HG03469 (cell line): ENCODE measurements around the gene LYL1.

Experiments
- ATAC-seq: cut with Tn5 transposase; IDR thresholded peaks from one replicate; pipeline ENCODE4 v1.9.1; 2021; ENCODE audit warnings: mild to moderate bottlenecking, moderate library complexity, moderate number of reproducible peaks; ENCODE audit not compliant: unreplicated experiment

Gene LYL1

DNA sequence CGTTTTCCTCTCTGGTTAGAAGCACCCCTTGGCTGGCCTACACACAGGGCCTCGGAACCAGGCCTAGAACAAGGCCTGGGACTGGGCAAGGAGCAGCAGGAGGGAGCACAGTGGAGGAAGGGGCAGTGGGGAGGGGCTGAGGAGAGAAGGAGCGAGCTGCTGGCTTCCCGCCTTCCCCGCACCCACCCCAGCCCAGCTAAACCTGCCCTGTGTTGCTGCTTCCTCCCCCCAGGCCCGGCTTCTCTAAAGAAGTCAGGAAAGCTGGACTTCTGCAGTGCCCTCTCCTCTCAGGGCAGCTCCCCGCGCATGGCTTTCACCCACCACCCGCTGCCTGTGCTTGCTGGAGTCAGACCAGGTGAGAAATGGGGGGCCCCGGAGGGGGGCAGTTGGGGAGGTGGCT is 24.3 kb downstream of the LYL1 start:
- no peak for ATAC-seq

DNA sequence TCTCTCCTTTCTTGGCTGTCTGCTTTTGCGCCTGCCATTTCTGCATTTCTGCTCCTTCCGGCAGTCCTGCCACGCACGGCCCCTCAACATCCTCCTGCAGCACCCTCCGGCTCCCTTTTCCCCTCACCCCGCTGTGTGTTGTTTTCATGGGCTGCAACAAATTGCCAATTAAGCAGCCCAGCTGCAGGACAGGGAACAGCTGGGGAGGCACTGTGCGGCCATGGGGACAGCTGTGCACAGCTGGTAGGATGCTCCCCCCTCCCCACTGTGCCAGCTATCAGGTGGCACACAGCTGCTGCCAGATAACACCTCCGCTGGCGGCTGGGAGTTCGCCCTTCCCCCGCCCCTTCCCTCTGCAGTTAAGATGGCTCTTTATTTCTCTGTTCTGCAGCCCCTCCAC is 25.4 kb downstream of the LYL1 start:
- ATAC-seq: no peak

GRCh38 chr19:13076787-13077186 is 25.9 kb downstream of the LYL1 start:
- no peak for ATAC-seq

DNA sequence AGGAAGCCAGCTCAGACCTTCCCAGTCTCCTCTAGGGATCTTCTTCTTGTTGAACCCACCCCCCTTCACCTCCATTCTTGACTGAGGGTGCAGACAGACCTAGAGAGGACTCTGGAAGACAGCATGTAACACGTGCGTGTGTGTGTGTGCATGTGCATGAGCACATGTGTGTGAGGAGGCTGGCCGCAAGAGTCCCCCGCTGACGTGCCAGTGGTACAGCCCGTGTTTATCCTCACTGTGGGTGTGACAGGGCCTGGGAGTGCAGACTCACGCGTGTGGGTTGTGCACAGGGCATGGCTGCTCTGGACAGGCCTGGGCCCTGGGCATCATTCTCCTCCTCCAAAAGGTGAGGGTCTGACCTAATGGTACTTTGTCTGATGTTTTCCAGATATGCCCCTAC is 26.3 kb downstream of the LYL1 start:
- ATAC-seq: no peak

GRCh38 chr19:13074378-13074777 is 28.3 kb downstream of the LYL1 start:
- ATAC-seq: no peak

DNA sequence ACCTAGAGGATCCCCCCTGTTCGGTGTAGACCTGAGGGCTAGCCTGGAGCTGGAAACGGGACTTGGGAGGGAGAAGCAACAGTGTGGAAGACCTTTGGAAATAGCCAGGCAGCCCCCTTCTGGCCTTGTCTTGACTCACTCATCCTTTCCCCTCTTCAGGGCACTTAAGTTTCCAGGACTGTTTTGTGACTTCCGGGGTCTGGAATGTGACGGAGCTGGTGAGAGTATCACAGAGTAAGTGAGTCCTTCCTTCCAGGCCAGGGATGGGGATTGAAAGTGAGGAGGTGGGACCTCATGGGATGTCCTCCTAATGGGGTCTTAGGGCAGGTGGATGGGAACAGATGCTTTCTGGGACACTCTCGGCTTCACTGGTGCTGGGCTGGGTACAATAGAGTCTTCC is 29.4 kb downstream of the LYL1 start:
- no peak for ATAC-seq

DNA sequence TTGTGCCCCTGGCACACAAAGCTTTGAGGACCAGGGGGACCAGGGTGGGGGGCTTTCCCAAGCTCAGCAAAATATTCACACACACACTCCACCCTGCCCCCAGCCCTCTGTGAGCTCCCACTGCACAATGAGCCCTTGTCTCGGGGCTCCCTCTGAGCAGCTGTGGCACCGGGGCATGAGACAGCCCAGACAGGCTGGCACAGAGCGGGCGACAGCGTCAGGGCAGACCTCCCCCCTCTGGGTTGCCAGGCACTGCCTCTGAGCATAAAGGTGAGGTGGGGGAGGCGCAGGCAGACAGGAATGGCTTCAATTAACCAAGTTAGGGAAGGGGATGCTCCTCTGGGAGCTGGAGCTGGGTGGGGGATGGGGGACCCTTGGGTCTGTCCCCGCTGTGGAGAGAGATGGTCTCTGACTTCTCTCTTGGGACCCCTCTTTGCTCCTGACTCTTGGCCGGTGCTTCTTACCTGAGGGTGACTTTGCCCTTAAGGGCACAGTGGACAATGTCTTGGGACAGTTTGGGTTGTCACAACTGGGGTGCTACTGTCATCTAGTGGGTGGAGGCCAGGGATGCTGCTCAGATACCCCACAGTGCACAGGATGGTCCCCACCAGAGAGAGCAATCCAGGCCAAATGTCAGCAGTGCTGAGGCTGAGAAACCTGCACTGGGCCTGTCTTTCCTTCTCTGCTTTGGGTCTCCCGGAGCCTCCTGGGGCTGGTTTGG is 30.3 kb downstream of the LYL1 start:
- ATAC-seq: no peak

DNA sequence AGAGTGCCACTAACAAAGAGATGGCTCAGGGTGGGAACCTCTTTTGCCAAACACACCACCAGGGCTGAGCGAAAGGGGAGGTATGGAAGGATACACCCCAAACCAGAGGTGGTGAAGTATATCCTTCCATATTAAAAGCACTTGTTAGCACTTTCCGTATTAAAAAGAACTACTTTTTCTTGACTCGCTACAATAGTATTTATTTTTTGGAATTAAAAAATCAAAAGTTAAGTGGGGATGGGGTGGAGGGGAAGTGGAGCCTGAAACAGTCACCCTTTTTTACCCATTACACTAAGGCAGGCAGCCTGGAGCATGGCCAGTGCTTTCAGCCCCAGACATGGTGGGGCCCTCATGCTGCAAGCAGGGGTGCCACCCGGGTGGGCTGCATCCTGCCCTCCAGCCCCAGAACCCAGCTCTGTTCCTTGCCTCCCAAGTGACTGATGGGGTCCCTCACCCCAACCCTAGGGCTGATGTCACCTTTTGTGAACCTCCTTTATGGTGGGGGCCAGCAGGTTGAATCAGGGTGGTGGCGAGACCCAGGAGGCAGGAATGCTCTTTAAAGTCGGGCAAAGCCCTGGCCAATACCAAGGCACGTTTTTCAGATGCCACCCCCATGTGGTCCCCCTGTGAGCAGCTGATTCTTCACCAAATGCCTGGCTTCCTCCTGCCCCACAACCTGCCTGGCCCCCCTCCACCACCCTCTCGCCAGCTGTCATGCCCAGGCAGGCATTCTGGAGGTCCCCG is 31.0 kb downstream of the LYL1 start:
- no peak for ATAC-seq

DNA sequence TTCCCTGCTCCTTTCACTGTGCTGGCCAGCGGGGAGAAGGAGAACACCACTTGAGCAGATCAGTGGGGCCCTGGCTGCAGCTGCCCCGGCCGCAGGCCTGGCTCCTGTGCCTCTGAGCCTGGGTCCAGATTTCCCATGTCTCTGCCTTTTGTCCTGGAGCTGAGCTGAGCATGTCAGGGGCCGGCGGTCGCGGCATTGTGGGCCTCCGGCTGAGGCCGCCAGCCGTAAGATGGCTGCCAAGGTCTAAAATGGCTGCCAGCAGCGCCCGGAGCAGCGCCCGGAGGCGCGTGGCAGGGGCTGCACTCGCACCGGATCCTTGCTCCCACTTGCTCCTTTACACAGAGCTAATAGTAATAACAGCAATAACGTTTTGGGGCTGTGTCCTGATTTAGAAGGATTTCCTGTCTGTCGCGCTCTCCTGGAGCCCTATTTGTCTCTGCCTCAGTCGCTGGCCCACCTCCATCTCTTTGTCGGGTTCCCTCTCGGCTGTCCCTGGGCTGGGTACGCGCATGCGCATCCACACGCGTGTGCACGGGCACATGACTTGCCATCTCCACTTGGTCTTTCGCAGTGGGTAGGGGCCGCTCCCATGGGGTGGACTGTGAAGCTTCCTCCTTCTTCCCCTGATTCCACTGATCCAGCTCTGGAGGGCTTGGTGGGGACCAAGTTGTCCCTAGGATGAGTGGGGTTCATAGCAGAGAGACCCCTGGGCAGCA is 32.1 kb downstream of the LYL1 start:
- ATAC-seq: no peak

DNA sequence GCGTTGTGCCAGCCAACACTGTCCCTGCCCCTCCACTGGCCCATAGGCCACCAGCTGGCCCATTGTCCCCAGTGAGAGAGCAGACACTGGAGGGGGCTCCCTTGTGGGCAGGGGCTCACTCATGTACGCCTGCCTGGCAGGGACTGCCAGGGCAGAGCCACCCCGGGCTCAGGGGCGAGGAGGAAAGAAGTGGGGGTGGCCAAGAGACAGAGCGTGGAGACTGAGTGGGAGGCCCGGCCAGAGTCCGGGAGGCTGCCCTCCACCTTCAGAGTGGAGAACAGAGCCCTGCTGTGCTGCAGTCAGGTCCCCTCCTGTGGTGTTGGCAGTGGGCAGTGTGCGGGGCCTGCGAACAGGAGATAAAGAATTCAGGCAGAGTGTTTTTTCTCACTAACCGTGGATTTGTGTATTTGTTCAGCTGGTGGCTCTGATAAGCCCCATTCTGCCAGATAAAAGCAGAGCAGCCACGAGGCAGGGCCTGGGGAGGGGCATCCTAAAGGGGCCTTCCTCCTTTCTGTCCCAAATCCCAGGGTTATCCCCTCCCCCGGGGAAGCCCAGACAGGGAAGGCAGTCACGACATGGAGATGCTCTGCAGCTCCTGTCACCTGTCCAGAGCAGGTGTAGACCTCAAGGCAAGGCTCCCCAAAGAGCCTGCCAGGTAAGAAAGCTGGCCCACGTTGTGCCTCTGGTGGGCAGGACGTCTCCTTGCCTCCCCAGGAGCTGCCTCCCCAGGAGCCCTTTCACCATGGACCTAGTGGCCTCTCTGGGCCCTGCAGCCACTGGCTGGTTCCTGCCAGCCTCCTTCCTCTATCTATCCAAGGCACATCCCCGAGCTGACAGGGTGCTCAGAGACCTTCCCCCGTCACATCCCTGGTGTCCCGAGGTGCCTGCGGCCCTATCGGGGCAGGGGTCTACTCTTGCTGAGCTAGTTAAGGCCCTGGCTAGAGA is 33.0 kb downstream of the LYL1 start:
- no peak for ATAC-seq

DNA sequence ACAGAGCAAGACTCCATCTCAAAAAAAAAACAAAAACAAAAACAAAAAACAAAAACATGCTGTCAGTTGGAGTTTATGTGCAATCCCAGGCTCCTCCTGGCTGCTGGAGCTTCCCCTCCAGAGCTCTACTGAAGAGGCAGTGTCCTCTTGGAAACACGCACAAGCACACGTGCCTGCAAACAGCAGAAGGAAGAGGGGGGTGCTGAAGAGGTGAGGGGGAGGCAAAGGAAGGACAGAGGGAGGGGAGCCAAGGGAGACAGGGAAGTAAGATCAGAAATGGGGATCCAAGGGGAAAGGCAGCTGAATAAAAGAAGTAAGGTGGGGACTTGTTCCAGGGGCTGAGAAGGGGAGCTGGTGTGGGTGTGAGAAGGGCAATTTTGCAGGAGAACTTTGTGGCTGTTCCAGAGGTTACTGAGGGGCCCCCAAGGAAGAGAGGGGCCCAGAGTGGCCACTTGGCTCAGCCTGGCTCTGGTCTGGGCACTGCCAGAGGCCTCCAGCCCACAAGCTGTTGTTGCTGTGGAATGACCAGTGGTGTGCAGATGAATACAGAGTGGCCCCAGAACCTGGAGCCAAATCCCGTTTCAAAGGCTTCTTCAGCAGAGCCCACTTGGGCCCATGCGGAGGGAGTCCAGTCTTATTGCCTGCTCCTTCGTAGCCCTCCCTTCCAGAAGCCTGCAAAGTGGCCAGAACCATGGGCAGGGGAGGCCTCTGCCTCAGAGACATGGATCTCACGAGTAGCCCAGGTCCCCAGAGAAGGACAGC is 34.4 kb downstream of the LYL1 start:
- ATAC-seq: no peak

- no peak for ATAC-seq
Observed at GRCh38 chr19:13066933-13067807, 35.5 kb downstream of the LYL1 start.

GRCh38 chr19:13066226-13066625 is 36.4 kb downstream of the LYL1 start:
- no peak for ATAC-seq

DNA sequence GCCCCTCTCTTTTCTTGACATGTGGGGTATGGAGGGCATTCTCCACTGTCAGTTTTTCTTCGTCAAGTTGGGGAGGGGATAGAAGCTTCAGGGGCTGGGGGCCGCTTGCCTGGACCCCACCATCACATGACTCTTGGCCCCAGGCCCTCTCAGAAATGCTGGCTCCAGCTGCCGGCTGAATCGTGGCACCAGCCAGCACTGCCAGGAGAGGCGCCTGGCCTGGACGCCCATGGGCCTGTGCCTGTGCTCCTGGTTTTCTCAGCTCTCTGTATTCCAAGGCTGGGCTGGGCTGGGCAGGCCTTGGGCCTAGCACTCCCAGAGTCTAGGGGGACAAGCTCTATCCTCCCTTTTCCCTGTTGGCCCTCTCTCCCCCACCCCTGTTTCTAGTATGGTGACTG is 38.6 kb downstream of the LYL1 start:
- ATAC-seq: no peak

GRCh38 chr19:13063461-13064091 is 39.1 kb downstream of the LYL1 start:
- no peak for ATAC-seq

GRCh38 chr19:13062317-13062716 is 40.3 kb downstream of the LYL1 start:
- ATAC-seq: no peak

GRCh38 chr19:13060964-13061927 is 41.4 kb downstream of the LYL1 start:
- ATAC-seq: no peak
